Measurements from ENCODE around the gene SHC1.

SHC1 gene
- long read RNA-seq, donor 1, transcript SHC1-210 (12 exons, 3,481 nt) = major isoform, 5 of 213 reads
- long read RNA-seq, donor 1, partial matches to known transcripts = 193 of 213 reads
- long read RNA-seq, donor 1, other reads (novel, unspliced or antisense) = 6 of 213 reads
- long read RNA-seq, donor 2, partial matches to known transcripts = 0 of 4 reads
- long read RNA-seq, donor 2, other reads (novel, unspliced or antisense) = 0 of 4 reads
- long read RNA-seq, donor 3, partial matches to known transcripts = 99 of 115 reads
- long read RNA-seq, donor 3, other reads (novel, unspliced or antisense) = 6 of 115 reads
- long read RNA-seq, donor 4, partial matches to known transcripts = 10 of 18 reads
- long read RNA-seq, donor 4, other reads (novel, unspliced or antisense) = 0 of 18 reads
- long read RNA-seq, donor 5, transcript SHC1-210 (12 exons, 3,481 nt) = major isoform, 5 of 258 reads
- long read RNA-seq, donor 5, partial matches to known transcripts = 21 of 258 reads
- long read RNA-seq, donor 5, other reads (novel, unspliced or antisense) = 221 of 258 reads
- long read RNA-seq, donor 6, partial matches to known transcripts = 5 of 15 reads
- long read RNA-seq, donor 6, other reads (novel, unspliced or antisense) = 0 of 15 reads
- long read RNA-seq, donor 7, transcript SHC1-210 (12 exons, 3,481 nt) = major isoform, 6 of 240 reads
- long read RNA-seq, donor 7, transcript SHC1-205 (13 exons, 3,062 nt) = major isoform, 6 of 240 reads
- long read RNA-seq, donor 7, partial matches to known transcripts = 208 of 240 reads
- long read RNA-seq, donor 7, other reads (novel, unspliced or antisense) = 16 of 240 reads
- long read RNA-seq, donor 8, transcript SHC1-210 (12 exons, 3,481 nt) = minor isoform, 6 of 18 reads
- long read RNA-seq, donor 8, transcript SHC1-205 (13 exons, 3,062 nt) = major isoform, 7 of 18 reads
- long read RNA-seq, donor 8, partial matches to known transcripts = 0 of 18 reads
- long read RNA-seq, donor 8, other reads (novel, unspliced or antisense) = 0 of 18 reads

GRCh38 chr1:154970631-154971340 is at the start of gene SHC1:
Gene SHC1, minus strand, starts transcription at chr1:154970747. Its CDS starts 221 bp downstream, at chr1:154970526.
- DNase-seq = peak; percentile 74

DNA sequence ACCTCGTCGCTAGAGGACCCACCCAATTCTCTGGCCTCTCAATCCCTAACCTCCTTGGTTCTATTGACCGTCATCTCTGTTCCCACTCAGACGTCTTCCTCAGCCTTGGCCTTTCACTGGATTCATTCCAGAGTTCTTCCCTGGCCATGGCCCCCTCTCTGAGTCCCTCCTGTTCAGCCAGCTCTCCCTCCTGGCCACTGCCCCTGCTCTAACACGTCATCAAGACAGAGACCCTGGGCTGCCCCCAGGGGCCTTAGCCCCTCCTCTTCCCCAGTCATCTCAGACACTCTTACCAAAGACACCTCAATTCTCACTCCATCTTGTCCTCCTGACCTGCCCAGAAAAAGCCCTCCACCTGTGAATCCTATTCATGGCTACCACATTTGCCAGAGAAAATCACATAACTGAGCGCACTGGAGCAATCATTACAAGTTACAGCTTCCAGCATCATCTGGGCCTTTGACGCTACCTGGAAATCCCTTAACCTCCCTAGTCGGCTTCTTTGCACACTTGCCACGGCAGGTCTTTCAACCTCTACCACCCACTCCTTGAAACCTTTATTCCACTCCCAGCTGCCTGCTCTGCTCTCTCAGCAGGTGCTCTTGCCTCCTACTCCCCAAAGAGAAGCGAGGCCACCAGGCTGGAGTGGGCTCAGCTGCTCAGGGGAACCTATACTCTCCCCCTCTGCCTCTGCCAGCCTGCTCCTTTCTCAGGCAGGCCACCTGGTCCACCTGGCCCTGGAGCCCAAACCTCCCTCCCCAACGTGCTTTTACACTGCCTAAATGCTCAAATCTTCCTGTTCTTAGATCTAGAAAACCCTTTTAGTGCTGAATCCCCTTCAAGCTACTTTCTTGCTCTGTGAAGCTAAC is 49.1 kb upstream of the SHC1 start:
- no peak for DNase-seq

- no peak for DNase-seq
Measured at GRCh38 chr1:155018617-155019348, 48.2 kb upstream of the SHC1 start.

GRCh38 chr1:155017946-155018316 is 47.4 kb upstream of the SHC1 start:
- no peak for DNase-seq

- peak; percentile 95 for DNase-seq
Measured at GRCh38 chr1:155017041-155017945, 46.7 kb upstream of the SHC1 start.

DNA sequence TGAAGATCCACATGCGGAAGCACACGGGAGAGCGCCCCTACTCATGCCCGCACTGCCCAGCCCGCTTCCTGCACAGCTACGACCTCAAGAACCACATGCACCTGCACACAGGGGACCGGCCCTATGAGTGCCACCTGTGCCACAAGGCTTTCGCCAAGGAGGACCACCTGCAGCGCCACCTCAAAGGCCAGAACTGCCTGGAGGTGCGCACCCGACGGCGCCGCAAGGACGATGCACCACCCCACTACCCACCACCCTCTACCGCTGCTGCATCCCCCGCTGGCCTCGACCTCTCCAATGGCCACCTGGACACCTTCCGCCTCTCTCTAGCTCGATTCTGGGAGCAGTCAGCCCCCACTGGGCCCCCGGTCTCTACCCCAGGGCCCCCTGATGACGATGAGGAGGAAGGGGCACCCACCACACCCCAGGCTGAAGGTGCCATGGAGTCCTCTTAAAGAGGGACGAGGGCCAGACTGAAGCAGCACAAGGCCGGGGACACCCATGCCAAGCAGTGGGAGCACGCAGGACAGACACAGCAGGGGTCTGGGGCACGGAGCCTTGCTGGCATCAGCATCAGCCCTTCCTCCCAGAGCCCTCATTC is 45.8 kb upstream of the SHC1 start:
- no peak for DNase-seq

- no peak for DNase-seq
Measured at GRCh38 chr1:155015527-155016230, 45.1 kb upstream of the SHC1 start.

DNA sequence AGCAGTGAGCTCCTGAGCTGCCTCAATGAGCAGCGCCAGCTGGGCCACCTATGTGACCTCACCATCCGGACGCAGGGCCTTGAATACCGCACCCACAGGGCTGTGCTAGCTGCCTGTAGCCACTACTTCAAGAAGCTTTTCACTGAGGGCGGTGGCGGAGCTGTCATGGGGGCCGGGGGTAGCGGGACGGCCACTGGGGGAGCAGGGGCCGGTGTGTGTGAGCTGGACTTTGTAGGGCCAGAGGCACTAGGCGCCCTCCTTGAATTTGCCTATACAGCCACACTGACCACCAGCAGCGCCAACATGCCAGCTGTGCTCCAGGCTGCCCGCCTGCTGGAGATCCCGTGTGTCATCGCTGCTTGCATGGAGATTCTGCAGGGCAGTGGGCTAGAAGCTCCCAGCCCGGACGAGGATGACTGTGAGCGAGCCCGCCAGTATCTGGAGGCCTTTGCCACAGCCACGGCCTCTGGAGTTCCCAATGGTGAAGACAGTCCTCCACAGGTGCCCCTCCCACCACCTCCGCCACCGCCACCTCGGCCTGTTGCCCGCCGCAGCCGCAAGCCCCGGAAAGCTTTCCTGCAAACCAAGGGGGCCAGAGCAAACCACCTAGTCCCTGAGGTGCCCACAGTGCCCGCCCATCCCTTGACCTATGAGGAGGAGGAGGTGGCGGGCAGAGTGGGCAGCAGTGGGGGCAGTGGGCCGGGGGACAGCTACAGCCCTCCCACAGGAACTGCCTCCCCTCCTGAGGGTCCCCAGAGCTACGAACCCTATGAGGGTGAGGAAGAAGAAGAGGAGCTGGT is 44.4 kb upstream of the SHC1 start:
- no peak for DNase-seq

DNA sequence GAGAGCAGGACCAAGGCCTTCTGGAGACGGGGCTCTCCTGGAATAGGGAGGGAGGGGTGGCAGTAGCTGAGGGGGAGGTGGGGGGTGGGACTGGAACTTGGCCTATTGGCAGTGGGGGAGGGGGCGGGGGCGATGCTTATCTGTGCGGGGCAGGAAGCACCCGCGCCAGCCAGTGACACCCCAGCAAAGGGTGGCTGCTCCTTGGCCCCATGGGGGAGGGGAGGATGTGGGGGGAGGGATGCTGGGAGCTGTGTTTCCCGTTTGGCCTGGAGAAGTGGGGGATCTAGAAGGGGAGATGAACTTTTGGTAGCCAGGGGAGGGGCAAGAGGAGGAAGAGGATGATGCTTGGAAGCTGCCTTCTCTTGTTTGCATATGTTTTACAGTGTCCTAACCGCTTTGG is 43.1 kb upstream of the SHC1 start:
- DNase-seq = no peak

GRCh38 chr1:155012776-155013602 is 42.4 kb upstream of the SHC1 start:
- DNase-seq = no peak

- no peak for DNase-seq
Measured at GRCh38 chr1:155012026-155012546, 41.5 kb upstream of the SHC1 start.

- DNase-seq = no peak
Measured at GRCh38 chr1:155011437-155012025, 41.0 kb upstream of the SHC1 start.

DNA sequence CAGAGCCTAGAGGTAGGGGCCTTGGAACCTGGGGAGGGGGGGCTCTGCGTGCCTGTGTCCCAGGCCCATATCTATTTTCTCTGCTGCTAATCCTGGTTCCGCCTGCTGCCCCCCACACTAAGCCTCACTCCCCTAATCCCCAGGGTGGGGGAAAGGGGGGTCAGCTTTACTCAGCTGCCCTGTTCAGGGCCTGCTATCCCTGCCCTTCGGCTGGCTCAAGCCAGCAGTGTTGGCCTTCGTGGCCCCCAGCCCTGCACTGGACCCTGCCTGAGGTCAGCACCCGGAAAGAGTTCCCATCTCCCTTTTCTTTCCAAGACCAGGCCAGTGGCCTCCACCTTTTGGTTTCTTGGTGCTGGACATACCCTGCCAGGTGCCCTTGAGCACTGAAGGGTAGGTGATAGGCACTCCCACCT is 40.5 kb upstream of the SHC1 start:
- DNase-seq = no peak

- no peak for DNase-seq
Measured at GRCh38 chr1:155010211-155010918, 39.8 kb upstream of the SHC1 start.

DNA sequence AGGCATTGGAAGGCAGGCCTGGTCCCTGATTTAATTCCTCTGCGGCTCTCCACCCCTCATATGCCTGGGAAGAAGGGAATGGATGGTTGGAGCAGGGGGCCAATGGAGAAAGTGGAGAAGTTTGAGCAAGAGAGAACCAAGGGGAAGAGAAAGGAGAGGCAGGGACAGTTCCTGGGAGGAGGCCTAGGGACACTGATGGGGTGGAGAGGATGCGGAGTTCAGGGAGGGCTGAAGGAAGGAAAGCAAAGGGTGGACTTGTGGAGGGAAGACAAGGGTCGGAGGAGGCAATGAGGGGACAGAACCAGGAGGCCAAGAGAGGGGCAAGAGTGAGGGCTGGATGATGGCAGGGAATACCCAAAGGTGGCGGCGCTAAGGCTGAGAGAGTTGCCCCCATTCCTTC is 39.2 kb upstream of the SHC1 start:
- DNase-seq = no peak

Measured in right kidney (tissue), 9 donors.